Lower leg skin (tissue), 3 donors: ENCODE results near the gene TMEM120A.

Source experiments
- CTCF ChIP-seq, 3 donors: fragments of 450-650 bp; IDR thresholded peaks; one replicate each; pipeline ENCODE4 v1.5.1; 2016; ENCODE audit warnings: antibody characterized with exemption in 3 of 3, mild to moderate bottlenecking in 3 of 3, moderate library complexity in 2 of 3
- POLR2A ChIP-seq, 2 donors: fragments of 450-650 bp; IDR thresholded peaks; one replicate each; pipeline ENCODE4 v1.6.1; 2016 to 2017; ENCODE audit warnings: antibody characterized with exemption in 2 of 2, mild to moderate bottlenecking in 1 of 2, moderate library complexity in 1 of 2

DNA sequence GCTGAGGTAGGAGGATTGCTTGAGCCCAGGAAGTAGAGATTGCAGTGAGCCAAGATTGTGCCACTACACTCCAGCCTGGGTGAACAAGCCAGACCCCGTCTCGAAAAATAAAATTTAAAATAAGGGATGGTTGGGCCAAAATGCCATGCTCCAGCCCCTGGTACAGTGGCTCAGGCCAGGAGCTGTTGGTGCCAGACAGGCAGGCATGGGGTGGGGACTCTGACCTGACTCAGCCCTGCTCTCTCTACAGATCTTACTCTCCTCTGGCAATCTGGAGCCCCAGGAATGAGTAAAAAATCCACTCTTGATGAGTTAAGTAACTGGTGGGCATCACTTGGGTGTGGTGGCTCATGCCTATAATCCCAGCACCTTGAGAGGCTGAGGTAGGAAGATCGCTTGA, 8.4 kb upstream of the TMEM120A start:
- TF ChIP-seq CTCF (IDR thresholded peaks at IDR 0.05) (no peak), POLR2A (IDR thresholded peaks at IDR 0.05) (no peak)
